Tibial nerve (tissue), 4 donors: ENCODE measurements around the gene UPB1.

ENCODE experiments used
- CTCF ChIP-seq, 5 experiments: fragments of 200-600 bp in 3 of 5; fragments of 450-650 bp in 2 of 5; sonication (generic) in 3 of 5; IDR thresholded peaks; one replicate each; pipeline ENCODE4 v1.5.1; 2016 to 2019; ENCODE audit warnings: antibody characterized with exemption in 5 of 5, mild to moderate bottlenecking in 3 of 5, moderate library complexity in 2 of 5
- EP300 ChIP-seq, 2 donors: sonication (generic); formaldehyde crosslinking; IDR thresholded peaks; one replicate each; pipeline ENCODE4 v1.6.1; 2017; ENCODE audit warnings: antibody characterized with exemption in 2 of 2, mild to moderate bottlenecking in 1 of 2
- POLR2A ChIP-seq, 2 donors: fragments of 450-650 bp; IDR thresholded peaks; one replicate each; pipeline ENCODE4 v1.6.1; 2017; ENCODE audit warnings: antibody characterized with exemption in 2 of 2, mild to moderate bottlenecking in 2 of 2, moderate library complexity in 2 of 2

- TF ChIP-seq POLR2A (IDR thresholded peaks at IDR 0.05): no peak
- TF ChIP-seq CTCF (IDR thresholded peaks at IDR 0.05): no peak
- no peak for TF ChIP-seq EP300 (IDR thresholded peaks at IDR 0.05)
Measured at GRCh38 chr22:24457894-24458420, 37.2 kb upstream of the UPB1 start.
